PC-3 (cell line): Measurements from ENCODE around the gene KRT6C. TPM values are rescaled to one million over a fixed set of nuclear protein-coding genes. Genes with fewer than 3 reads are reported as not detected.
"Not testable (repeated sequence)": the region's sequence is repeated elsewhere in the genome, so short reads cannot be mapped to it uniquely, and the experiment has no call there.

Source experiments
- ATAC-seq: fragments of 200-7000 bp; cut with Tn5 transposase; 2 replicates; pipeline ENCODE4 v1.9.1; 2020; ENCODE audit warnings: mild to moderate bottlenecking, moderate library complexity
- BruUV-seq: library from RNA; stranded (reverse); fragments of 400-500 nt; replicated peaks from 2 replicates; lab custom pipeline; 2021; lab: Mats Ljungman, UMichigan
- CTCF ChIA-PET: fragments of 300-600 bp; sonication (Branson Sonifier 250); formaldehyde crosslinking; loops from one replicate; lab custom pipeline; 2022; ENCODE audit warnings: antibody characterized with exemption; lab: Charles Lee
- POLR2A ChIA-PET: fragments of 300-600 bp; sonication (Branson Sonifier 250); formaldehyde crosslinking; loops from one replicate; lab custom pipeline; 2022; ENCODE audit warnings: antibody characterized with exemption; ENCODE audit not compliant: unreplicated experiment; lab: Charles Lee
- DNase-seq: peaks from one replicate; pipeline ENCODE4 v3.0.0-alpha.2; 2015
- H2AFZ ChIP-seq: fragments of 300-600 bp; sonication (generic); 2 replicates; pipeline ENCODE4 v1.6.0; 2016; ENCODE audit warnings: antibody characterized with exemption, low read length
- H3F3A ChIP-seq: fragments of 300-600 bp; sonication (generic); one replicate; pipeline ENCODE4 v1.6.0; 2017; ENCODE audit warnings: antibody characterized with exemption, low read length, control low read depth, mild to moderate bottlenecking; ENCODE audit not compliant: unreplicated experiment
- H3K27ac ChIP-seq: fragments of 300-600 bp; sonication (generic); 2 replicates; pipeline ENCODE4 v1.5.1; 2016; ENCODE audit warnings: mild to moderate bottlenecking, low read length
- H3K27me3 ChIP-seq: fragments of 300-600 bp; sonication (generic); 2 replicates; pipeline ENCODE4 v1.6.1; 2016; ENCODE audit warnings: low read length, mixed read lengths
- H3K36me3 ChIP-seq: fragments of 300-600 bp; sonication (generic); 2 replicates; pipeline ENCODE4 v1.6.1; 2016; ENCODE audit warnings: low read depth, mixed run types, low read length, mixed read lengths
- H3K4me1 ChIP-seq: fragments of 300-600 bp; sonication (generic); 2 replicates; pipeline ENCODE4 v1.5.1; 2016; ENCODE audit warnings: low read length; ENCODE audit not compliant: insufficient read depth
- H3K4me2 ChIP-seq: fragments of 300-600 bp; sonication (generic); 2 replicates; pipeline ENCODE4 v1.6.0; 2016; ENCODE audit warnings: low read length
- H3K4me3 ChIP-seq: fragments of 300-600 bp; sonication (generic); 2 replicates; pipeline ENCODE4 v1.5.1; 2016; ENCODE audit warnings: mild to moderate bottlenecking, low read length, mixed read lengths
- H3K79me2 ChIP-seq: fragments of 300-600 bp; sonication (generic); 2 replicates; pipeline ENCODE4 v1.6.1; 2017; ENCODE audit warnings: low read length, mixed read lengths
- H3K9ac ChIP-seq: fragments of 300-600 bp; sonication (generic); 2 replicates; pipeline ENCODE4 v1.6.0; 2016; ENCODE audit warnings: mild to moderate bottlenecking, low read length
- H3K9me2 ChIP-seq: fragments of 300-600 bp; sonication (generic); replicated peaks from 2 replicates; pipeline ENCODE4 v1.6.1; 2016; ENCODE audit warnings: mixed run types, low read length, mixed read lengths
- H3K9me3 ChIP-seq: fragments of 300-600 bp; sonication (generic); 2 replicates; pipeline ENCODE4 v1.6.1; 2016; ENCODE audit warnings: low read length, mixed read lengths
- H4K20me1 ChIP-seq: fragments of 300-600 bp; sonication (generic); 2 replicates; pipeline ENCODE4 v1.6.1; 2016; ENCODE audit warnings: low read length, mixed read lengths
- EZH2 ChIP-seq: fragments of 300-600 bp; sonication (generic); IDR thresholded peaks from one replicate; pipeline ENCODE4 v1.6.1; 2017; ENCODE audit warnings: antibody characterized with exemption, mild to moderate bottlenecking, low read length; ENCODE audit not compliant: unreplicated experiment
- EZH2phosphoT487 ChIP-seq: fragments of 300-600 bp; sonication (generic); IDR thresholded peaks from 2 replicates; pipeline ENCODE4 v1.6.1; 2018; ENCODE audit warnings: mild to moderate bottlenecking, antibody characterized with exemption, low read length, borderline replicate concordance
- intact Hi-C: fragments of 100-400 bp; cut with micrococcal nuclease; formaldehyde crosslinking; loops from 2 replicates; pipeline ENCODE4 v1.9.0; 2023
- total RNA-seq: library from RNA; depleted of rRNA; stranded (reverse); fragments of >200 nt; gene quantifications from 2 replicates; pipeline ENCODE4 v1.2.3, GENCODE V29; 2014
- TF ChIP-seq, protein P1 (sequence below): fragments of 300-600 bp; sonication (generic); conservative IDR thresholded peaks from 2 replicates; pipeline ENCODE4 v1.5.1; 2017; ENCODE audit warnings: antibody characterized with exemption, low read depth, mild to moderate bottlenecking, low read length

KRT6C gene
- total RNA-seq, 1 experiment from 2014 or later = not detected

DNA sequence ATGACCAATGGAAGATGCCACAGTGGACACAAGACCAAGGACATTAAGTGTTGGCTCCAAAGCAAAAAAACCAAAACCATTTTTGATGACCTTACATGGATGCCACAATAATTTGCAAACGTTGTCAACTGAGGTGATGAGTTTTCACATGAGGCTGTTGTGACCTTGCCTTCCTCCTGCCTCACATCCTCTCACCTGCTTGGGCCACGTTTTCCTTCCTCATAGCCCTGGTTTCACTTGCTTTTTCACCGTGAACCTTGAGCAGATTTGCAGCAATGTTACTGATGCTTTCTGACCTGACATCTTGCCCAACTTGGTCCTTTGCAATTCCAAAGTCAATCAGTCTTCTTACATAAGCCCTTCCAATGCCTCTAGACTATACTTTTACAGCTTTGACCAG, 25.4 kb downstream of the KRT6C start:
- H3K27me3 ChIP-seq = no peaks in the 10 kb centered on the region
- H3K9ac ChIP-seq = no peak overlapping the region
- peaks cover 24% of the 10 kb centered on the region for H3K4me1 ChIP-seq
- no TSS peak for BruUV-seq
- no peak overlapping the region for H3K4me2 ChIP-seq
- H2AFZ ChIP-seq = no peak overlapping the region
- H3K79me2 ChIP-seq = no peaks in the 10 kb centered on the region
- no peak overlapping the region for H3K4me3 ChIP-seq
- no peak overlapping the region for H3K27ac ChIP-seq
- intact Hi-C loops = loop anchor here (10.0 kb wide), 1 partner anchor 57 kb away; no protein-coding TSS in a partner anchor
- TF ChIP-seq, protein P1, sequence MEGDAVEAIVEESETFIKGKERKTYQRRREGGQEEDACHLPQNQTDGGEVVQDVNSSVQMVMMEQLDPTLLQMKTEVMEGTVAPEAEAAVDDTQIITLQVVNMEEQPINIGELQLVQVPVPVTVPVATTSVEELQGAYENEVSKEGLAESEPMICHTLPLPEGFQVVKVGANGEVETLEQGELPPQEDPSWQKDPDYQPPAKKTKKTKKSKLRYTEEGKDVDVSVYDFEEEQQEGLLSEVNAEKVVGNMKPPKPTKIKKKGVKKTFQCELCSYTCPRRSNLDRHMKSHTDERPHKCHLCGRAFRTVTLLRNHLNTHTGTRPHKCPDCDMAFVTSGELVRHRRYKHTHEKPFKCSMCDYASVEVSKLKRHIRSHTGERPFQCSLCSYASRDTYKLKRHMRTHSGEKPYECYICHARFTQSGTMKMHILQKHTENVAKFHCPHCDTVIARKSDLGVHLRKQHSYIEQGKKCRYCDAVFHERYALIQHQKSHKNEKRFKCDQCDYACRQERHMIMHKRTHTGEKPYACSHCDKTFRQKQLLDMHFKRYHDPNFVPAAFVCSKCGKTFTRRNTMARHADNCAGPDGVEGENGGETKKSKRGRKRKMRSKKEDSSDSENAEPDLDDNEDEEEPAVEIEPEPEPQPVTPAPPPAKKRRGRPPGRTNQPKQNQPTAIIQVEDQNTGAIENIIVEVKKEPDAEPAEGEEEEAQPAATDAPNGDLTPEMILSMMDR = no peak
- TF ChIP-seq EZH2 (no peak), EZH2phosphoT487 (no peak)
- H3K36me3 ChIP-seq = no peaks in the 10 kb centered on the region
- no peak for DNase-seq
- POLR2A ChIA-PET = no interaction called here
- no peaks in the 10 kb centered on the region for H4K20me1 ChIP-seq
- CTCF ChIA-PET = no interaction called here
- H3K9me3 ChIP-seq = no peaks in the 10 kb centered on the region
- H3F3A ChIP-seq = peaks cover 2% of the 10 kb centered on the region
- no peak for ATAC-seq
- no peaks in the 10 kb centered on the region for H3K9me2 ChIP-seq

- H3K27me3 ChIP-seq, POLR2A ChIA-PET, H3K36me3 ChIP-seq, H3K4me3 ChIP-seq, ATAC-seq, H3K27ac ChIP-seq, CTCF ChIA-PET, H3K4me2 ChIP-seq, H3K79me2 ChIP-seq, BruUV-seq, H3K9me2 ChIP-seq, DNase-seq, H3K9me3 ChIP-seq, H2AFZ ChIP-seq, H3F3A ChIP-seq, H3K9ac ChIP-seq, H4K20me1 ChIP-seq: not testable (repeated sequence)
- peaks cover 29% of the 10 kb centered on the region for H3K4me1 ChIP-seq
- intact Hi-C loops = loop anchor here (10.0 kb wide), 1 partner anchor 58 kb away; no protein-coding TSS in a partner anchor
Measured at GRCh38 chr12:52447196-52447595, 26.4 kb downstream of the KRT6C start.

GRCh38 chr12:52446367-52447045, 27.1 kb downstream of the KRT6C start:
- peaks cover 12% of the 10 kb centered on the region for H3F3A ChIP-seq
- no peaks in the 10 kb centered on the region for H4K20me1 ChIP-seq
- POLR2A ChIA-PET = no interaction called here
- TF ChIP-seq EZH2 (no peak), EZH2phosphoT487 (no peak)
- TF ChIP-seq, protein P1 = no peak
- H3K79me2 ChIP-seq = no peaks in the 10 kb centered on the region
- intact Hi-C loops = loop anchor here (10.0 kb wide), 1 partner anchor 58 kb away; no protein-coding TSS in a partner anchor
- no peak overlapping the region for H3K9ac ChIP-seq
- H3K4me3 ChIP-seq = no peak overlapping the region
- no peak overlapping the region for H3K27ac ChIP-seq
- no peak overlapping the region for H3K4me2 ChIP-seq
- H3K9me3 ChIP-seq = no peaks in the 10 kb centered on the region
- no peaks in the 10 kb centered on the region for H3K36me3 ChIP-seq
- ATAC-seq (no peak), DNase-seq (no peak)
- CTCF ChIA-PET = no interaction called here
- H2AFZ ChIP-seq = no peak overlapping the region
- no peaks in the 10 kb centered on the region for H3K27me3 ChIP-seq
- H3K4me1 ChIP-seq = peaks cover 35% of the 10 kb centered on the region
- no peaks in the 10 kb centered on the region for H3K9me2 ChIP-seq
- no TSS peak for BruUV-seq
